Smooth muscle cell (in vitro differentiated cells): ENCODE data around the gene RIGI. TPM values are rescaled to one million over a fixed set of nuclear protein-coding genes. Genes with fewer than 3 reads are reported as not detected.
A peak's percentile ranks its signal among the peaks of the same experiment; 100 is the strongest.

Experiments
- DNase-seq: peaks from one replicate; lab custom pipeline; 2025; ENCODE audit not compliant: unreplicated experiment; lab: John Stamatoyannopoulos, UW
- H2AFZ ChIP-seq: fragments of 200-600 bp; sonication (generic); 2 replicates; pipeline ENCODE4 v1.6.0; 2016; ENCODE audit warnings: antibody characterized with exemption, low read depth, mild to moderate bottlenecking
- H3F3A ChIP-seq: fragments of 200-600 bp; sonication (generic); 2 replicates; pipeline ENCODE4 v1.6.0; 2017; ENCODE audit warnings: antibody characterized with exemption, low read depth
- H3K27ac ChIP-seq: fragments of 200-600 bp; sonication (generic); 2 replicates; pipeline ENCODE4 v1.5.1; 2016; ENCODE audit warnings: low read depth, mild to moderate bottlenecking
- H3K27me3 ChIP-seq: fragments of 200-600 bp; sonication (generic); 2 replicates; pipeline ENCODE4 v1.6.1; 2016; ENCODE audit warnings: low read depth, mild to moderate bottlenecking
- H3K36me3 ChIP-seq: fragments of 200-600 bp; sonication (generic); 2 replicates; pipeline ENCODE4 v1.5.1; 2016; ENCODE audit warnings: low read depth
- H3K4me1 ChIP-seq: fragments of 200-600 bp; sonication (generic); 2 replicates; pipeline ENCODE4 v1.5.1; 2016; ENCODE audit warnings: low read depth
- H3K4me2 ChIP-seq: fragments of 200-600 bp; sonication (generic); 2 replicates; pipeline ENCODE4 v1.6.0; 2016; ENCODE audit warnings: mild to moderate bottlenecking
- H3K4me3 ChIP-seq: fragments of 200-600 bp; sonication (generic); 2 replicates; pipeline ENCODE4 v1.5.1; 2016; ENCODE audit warnings: mild to moderate bottlenecking
- H3K79me2 ChIP-seq: fragments of 200-600 bp; sonication (generic); 2 replicates; pipeline ENCODE4 v1.6.0; 2016; ENCODE audit warnings: low read depth, mild to moderate bottlenecking
- H3K9ac ChIP-seq: fragments of 200-600 bp; sonication (generic); 2 replicates; pipeline ENCODE4 v1.6.0; 2016; ENCODE audit warnings: low read depth
- H3K9me3 ChIP-seq: fragments of 200-600 bp; sonication (generic); replicated peaks from 2 replicates; pipeline ENCODE4 v1.5.1; 2016; ENCODE audit warnings: low read depth
- H4K20me1 ChIP-seq: fragments of 200-600 bp; sonication (generic); 2 replicates; pipeline ENCODE4 v1.6.0; 2016; ENCODE audit warnings: low read depth
- WGBS: methylation state at CpG from one replicate; pipeline ENCODE4 v1.1.7; 2016; ENCODE audit warnings: low lambda C conversion rate; 5-methylcytosine and 5-hydroxymethylcytosine counted together
- polyA plus RNA-seq: library from polyadenylated mRNA; unstranded; fragments of >200 nt; fragmentation: Nextera tagmentation; extraction: Ambion mirVana; gene quantifications from 2 replicates; pipeline ENCODE4 v1.2.1, GENCODE V29; 2016
- total RNA-seq: library from RNA; depleted of rRNA; stranded (reverse); fragments of >200 nt; gene quantifications from 2 replicates; pipeline ENCODE4 v1.2.3, GENCODE V29; 2014
- TF ChIP-seq, protein P1 (sequence below): fragments of 200-600 bp; sonication (generic); IDR thresholded peaks from 2 replicates; pipeline ENCODE4 v1.5.1; 2017; ENCODE audit warnings: borderline replicate concordance, mild to moderate bottlenecking, antibody characterized with exemption; ENCODE audit not compliant: insufficient read depth, poor library complexity, severe bottlenecking

RIGI gene
- total and polyA plus RNA-seq, 2 experiments from 2014 or later: 2.3 to 6.8 TPM

DNA sequence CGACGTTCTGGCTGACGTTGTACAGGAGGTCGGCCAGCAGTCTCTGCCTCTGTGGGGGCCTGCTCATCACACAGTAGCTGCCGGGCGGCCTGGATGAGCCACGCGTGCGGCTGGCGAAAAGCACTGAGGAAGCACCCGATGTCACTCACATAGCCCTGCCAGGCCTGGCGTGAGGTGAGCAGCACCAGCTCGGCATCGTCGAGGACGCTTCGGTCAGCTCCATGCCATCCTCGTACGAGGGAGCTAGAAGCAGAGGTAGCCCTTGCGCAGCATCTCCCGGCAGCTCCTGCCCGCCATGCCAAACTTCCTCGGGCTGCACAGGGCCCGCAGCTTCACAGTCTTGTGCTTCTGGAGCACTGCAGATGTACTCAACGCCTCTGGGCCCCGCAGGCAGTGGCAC lies 40.8 kb upstream of the RIGI start:
- H3K9ac ChIP-seq: no peak overlapping the region
- H3K4me1 ChIP-seq: peaks cover 11% of the 10 kb centered on the region
- no peak for DNase-seq
- H3K79me2 ChIP-seq: peaks cover 60% of the 10 kb centered on the region
- H3F3A ChIP-seq: no peaks in the 10 kb centered on the region
- TF ChIP-seq, protein P1, sequence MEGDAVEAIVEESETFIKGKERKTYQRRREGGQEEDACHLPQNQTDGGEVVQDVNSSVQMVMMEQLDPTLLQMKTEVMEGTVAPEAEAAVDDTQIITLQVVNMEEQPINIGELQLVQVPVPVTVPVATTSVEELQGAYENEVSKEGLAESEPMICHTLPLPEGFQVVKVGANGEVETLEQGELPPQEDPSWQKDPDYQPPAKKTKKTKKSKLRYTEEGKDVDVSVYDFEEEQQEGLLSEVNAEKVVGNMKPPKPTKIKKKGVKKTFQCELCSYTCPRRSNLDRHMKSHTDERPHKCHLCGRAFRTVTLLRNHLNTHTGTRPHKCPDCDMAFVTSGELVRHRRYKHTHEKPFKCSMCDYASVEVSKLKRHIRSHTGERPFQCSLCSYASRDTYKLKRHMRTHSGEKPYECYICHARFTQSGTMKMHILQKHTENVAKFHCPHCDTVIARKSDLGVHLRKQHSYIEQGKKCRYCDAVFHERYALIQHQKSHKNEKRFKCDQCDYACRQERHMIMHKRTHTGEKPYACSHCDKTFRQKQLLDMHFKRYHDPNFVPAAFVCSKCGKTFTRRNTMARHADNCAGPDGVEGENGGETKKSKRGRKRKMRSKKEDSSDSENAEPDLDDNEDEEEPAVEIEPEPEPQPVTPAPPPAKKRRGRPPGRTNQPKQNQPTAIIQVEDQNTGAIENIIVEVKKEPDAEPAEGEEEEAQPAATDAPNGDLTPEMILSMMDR: no peak
- no peak overlapping the region for H3K4me3 ChIP-seq
- no peak overlapping the region for H2AFZ ChIP-seq
- H3K27me3 ChIP-seq: no peaks in the 10 kb centered on the region
- 97% methylated on average over 26 of the region's 26 CpGs for WGBS
- H3K9me3 ChIP-seq: no peaks in the 10 kb centered on the region
- H3K27ac ChIP-seq: no peak overlapping the region
- H3K36me3 ChIP-seq: no peaks in the 10 kb centered on the region
- H3K4me2 ChIP-seq: no peak overlapping the region
- H4K20me1 ChIP-seq: peaks cover 14% of the 10 kb centered on the region

DNA sequence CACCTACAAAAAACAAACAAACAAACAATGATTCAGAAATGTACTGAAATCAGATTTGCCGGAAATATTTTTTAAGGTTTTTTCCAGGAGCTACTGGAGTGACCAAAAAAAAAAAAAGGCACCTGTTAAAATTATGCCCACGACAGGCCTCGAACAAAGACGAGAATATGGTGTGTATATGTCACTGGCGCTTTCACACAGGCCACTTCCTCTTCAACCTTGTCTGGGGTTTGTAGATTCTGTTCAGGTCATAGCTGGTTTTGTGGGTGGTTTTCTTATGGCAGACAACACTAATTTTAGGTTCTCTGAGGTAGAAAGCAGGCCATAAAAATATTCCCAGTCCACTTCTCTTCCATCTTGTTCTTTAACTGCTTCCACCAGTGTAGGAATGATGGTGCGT lies 40.0 kb upstream of the RIGI start:
- Histone ChIP-seq H3K4me1 (peaks cover 3% of the 10 kb centered on the region), H3F3A (no peaks in the 10 kb centered on the region), H3K27ac (no peak overlapping the region), H3K27me3 (no peaks in the 10 kb centered on the region), H3K79me2 (peaks cover 58% of the 10 kb centered on the region), H4K20me1 (peaks cover 12% of the 10 kb centered on the region), H2AFZ (no peak overlapping the region), H3K4me2 (no peak overlapping the region), H3K9ac (no peak overlapping the region), H3K4me3 (no peak overlapping the region), H3K9me3 (no peaks in the 10 kb centered on the region), H3K36me3 (no peaks in the 10 kb centered on the region)
- TF ChIP-seq, protein P1: no peak
- no peak for DNase-seq
- 97% methylated on average over 6 of the region's 6 CpGs for WGBS

DNA sequence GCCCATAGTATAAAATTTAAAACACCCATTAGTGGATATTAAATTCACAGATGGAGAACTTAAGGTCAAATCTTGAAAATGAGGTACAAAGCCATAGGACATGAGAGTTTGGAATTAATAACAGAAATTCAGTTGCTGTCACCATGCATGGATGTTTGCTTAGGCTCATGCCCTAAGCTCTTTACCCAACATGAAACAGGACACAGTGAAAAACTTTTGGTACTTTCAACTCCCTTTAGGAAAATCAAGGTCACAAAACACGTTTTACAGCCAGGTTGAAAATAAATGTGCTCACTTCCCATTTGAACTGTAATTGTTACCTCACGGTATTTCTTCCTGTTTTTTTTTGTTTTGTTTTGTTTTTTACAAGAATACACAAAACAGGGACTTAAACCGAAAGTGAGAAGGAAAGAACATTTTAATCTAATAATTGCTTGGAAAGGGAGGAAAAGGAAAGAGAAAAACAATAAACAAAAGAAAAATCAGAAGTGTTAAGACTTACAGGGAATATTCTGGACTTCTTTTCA lies 32.5 kb upstream of the RIGI start:
- no peak overlapping the region for H3K4me3 ChIP-seq
- H3K79me2 ChIP-seq: peaks cover 47% of the 10 kb centered on the region

DNA sequence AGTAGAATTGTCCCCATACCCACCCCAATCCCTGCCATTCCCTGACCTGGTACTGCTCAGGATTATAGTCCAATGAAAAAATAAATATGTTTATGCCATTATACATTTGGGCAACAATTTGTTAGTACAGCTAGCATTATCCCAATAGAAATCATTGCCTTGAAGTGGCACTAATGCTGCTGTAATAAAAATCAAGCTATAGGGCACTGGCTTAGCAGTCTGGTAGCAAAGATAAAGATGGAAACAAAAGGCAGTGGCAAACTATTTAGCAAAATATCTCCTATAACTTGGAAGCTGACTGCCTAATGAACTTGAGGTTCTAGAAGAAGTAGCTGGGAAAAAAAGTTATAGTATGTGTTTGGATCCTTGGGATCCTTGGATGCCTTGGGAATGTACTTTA lies 28.6 kb upstream of the RIGI start:
- TF ChIP-seq, protein P1: no peak
- Histone ChIP-seq H3K27me3 (no peaks in the 10 kb centered on the region), H4K20me1 (peaks cover 12% of the 10 kb centered on the region), H3K4me1 (no peaks in the 10 kb centered on the region), H3K27ac (peak overlapping the region; percentile 94), H3K9ac (no peak overlapping the region), H3K9me3 (no peaks in the 10 kb centered on the region), H3K4me2 (no peak overlapping the region), H3K4me3 (no peak overlapping the region), H3K79me2 (peaks cover 32% of the 10 kb centered on the region), H2AFZ (no peak overlapping the region), H3K36me3 (no peaks in the 10 kb centered on the region), H3F3A (peaks cover 7% of the 10 kb centered on the region)
- DNase-seq: no peak

More for the DNA sequence above, 32.5 kb upstream of the RIGI start:
- Histone ChIP-seq H2AFZ (no peak overlapping the region), H4K20me1 (peaks cover 9% of the 10 kb centered on the region), H3K4me2 (no peak overlapping the region), H3K36me3 (no peaks in the 10 kb centered on the region), H3K4me1 (no peaks in the 10 kb centered on the region), H3K27me3 (no peaks in the 10 kb centered on the region), H3K9me3 (no peaks in the 10 kb centered on the region), H3F3A (no peaks in the 10 kb centered on the region), H3K9ac (no peak overlapping the region), H3K27ac (no peak overlapping the region)
- WGBS: 94% methylated on average over 3 of the region's 3 CpGs
- DNase-seq: no peak
- TF ChIP-seq, protein P1: no peak
